Glomerular visceral epithelial cell (primary cell): ENCODE results near the gene GALNS.
A peak's percentile ranks its signal among the peaks of the same experiment; 100 is the strongest.
"Not testable (repeated sequence)": the region's sequence is repeated elsewhere in the genome, so short reads cannot be mapped to it uniquely, and the experiment has no call there.

ENCODE experiments used
- DNase-seq: peaks from one replicate; pipeline ENCODE4 v3.0.0-alpha.2; 2016; ENCODE audit errors: extremely low spot score

GALNS gene

DNA sequence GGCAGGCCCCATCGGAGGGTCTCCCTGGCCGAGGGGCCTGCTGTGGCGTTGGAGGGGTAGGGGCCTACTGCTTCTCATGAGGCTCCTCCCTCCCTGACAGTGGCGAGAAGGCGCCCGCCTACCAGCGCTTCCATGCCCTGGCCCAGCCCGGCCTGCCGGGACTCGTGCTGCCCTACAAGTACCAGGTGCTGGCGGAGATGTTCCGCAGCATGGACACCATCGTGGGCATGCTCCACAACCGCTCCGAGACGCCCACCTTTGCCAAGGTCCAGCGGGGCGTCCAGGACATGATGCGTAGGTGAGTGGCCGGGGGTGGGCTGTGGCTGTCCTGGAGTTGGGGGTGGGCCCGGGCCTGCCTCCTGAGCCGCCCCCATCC, 51.4 kb downstream of the GALNS start:
- DNase-seq: no peak

DNA sequence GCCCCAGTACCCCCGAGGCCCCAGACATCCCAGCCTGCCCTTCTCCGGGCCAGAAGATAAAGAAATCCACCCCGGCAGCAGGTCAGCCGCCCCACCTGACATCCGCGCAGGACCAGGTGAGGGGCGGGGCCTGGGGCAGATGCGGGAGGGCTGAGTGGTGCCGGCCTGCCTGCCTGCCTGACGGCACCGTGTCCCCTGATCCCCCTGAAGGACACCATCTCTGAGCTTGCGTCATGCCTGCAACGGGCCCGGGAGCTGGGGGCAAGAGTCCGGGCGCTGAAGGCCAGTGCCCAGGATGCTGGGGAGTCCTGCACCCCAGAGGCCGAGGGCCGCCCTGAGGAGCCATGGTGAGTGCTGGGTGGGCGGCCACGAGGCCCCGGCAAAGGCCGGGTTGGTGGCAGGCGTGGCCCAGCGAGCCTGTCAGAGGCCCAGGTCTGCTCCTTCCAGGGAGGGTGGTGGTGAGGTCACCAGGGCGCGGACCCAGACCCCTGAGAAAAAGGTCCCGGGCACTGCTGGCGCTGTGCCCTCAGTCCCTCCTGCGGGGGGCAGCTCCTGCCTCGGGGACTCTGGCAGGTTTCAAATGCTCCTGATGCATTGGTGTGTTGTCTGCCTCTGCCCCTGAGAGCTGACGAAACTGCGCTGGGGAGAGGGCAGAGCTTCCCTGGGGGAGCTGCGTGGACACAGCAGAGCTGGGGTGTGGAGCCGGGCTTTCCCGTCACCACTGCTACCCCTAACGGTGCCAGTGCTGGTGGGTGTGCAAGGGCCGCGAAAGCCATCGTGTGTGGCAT, 52.0 kb downstream of the GALNS start:
- peak; percentile 31 for DNase-seq

DNA sequence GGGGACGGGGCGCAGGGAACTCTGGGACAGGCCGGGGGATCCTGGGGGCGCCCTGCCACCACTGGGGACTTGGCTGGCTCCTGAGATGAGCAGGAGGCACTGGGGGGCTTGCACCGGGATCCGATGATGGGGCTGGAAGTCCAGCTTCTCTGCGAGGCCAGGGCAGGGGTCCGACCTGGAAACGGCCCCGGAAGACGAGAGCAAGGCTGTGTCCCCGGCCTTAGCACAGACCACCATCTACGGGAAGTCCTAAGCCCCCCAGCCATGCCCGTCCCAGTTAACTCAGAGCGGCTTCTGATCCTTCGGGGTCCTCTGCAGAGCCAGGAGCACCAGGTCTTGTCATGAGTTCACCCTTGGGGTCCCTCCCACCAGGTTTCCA, 52.6 kb downstream of the GALNS start:
- no peak for DNase-seq

GRCh38 chr16:88803264-88803987, 53.3 kb downstream of the GALNS start, which contains the start of gene CDT1:
Gene CDT1 (plus strand): TSS chr16:88803789. CDS start chr16:88803832, 43 bp downstream.
- DNase-seq: peak; percentile 84

- no peak for DNase-seq
These were observed 56.5 kb downstream of the GALNS start for GRCh38 chr16:88800277-88800592.

- DNase-seq: no peak
These were observed 57.0 kb downstream of the GALNS start for GRCh38 chr16:88799569-88800276.

DNA sequence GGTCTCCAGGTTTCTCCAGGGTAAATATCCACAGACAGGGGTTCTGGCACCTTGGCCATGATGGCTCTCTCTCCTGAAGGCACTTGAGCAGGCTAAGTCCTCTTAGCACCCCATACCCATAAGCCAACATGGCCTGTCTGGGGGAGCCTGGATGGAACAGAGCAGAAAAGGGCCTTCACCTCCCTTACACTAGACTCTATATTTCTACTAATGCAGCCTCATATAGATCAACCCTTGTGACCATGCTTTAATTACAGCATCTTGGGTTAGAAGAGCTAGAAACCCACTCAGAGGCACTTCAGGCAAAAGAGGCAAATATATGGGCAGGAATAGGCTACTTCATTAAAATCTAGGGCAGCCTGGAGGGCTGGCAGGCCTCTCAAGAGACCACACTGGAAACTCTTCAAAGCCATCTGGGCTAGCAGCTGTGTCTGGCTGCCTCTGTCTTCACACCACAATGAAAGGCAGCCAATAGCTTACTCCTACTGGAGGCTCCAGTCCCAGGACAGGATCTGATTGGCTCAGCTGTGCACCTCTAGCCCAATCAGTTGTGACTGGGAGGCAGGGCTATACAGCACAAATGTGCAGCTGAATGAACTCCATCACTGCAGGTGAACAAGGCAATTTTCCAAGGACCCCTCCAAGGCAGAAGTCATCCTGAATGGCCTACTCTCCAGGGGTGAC, 57.8 kb downstream of the GALNS start:
- DNase-seq: no peak

- DNase-seq: no peak
These were observed 58.7 kb downstream of the GALNS start for GRCh38 chr16:88798073-88798472.

- DNase-seq: no peak
These were observed 60.5 kb downstream of the GALNS start for GRCh38 chr16:88796278-88796677.

- DNase-seq: no peak
These were observed 63.3 kb downstream of the GALNS start for GRCh38 chr16:88793251-88793954.

DNA sequence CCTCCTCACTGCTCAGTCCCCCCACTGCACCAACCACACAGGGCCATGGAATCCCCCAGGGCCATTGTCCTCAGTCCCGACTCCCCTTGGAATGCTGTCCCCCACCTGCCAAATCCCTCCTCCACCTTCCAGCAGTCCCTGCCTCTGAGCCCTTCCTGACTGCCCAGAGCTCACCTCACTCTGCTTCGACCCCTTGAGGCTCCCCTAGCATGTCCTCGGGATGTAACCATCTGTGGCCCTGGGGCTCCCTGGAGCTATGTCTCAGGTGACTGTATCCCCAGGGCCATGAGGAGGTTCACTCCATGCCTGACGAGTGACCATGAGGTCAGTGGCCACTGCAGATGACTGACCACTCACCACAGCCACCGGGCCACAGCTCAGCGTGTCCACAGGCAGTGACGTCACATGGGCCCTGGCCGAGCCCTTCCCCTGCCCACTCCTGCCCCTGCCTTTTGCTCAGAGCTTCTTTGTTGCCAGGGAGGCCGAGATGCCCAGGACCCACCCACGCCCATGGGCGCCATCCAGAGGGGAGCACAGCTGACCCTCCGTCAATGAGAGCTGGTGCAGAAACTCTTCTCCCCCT, 64.0 kb downstream of the GALNS start:
- no peak for DNase-seq

DNA sequence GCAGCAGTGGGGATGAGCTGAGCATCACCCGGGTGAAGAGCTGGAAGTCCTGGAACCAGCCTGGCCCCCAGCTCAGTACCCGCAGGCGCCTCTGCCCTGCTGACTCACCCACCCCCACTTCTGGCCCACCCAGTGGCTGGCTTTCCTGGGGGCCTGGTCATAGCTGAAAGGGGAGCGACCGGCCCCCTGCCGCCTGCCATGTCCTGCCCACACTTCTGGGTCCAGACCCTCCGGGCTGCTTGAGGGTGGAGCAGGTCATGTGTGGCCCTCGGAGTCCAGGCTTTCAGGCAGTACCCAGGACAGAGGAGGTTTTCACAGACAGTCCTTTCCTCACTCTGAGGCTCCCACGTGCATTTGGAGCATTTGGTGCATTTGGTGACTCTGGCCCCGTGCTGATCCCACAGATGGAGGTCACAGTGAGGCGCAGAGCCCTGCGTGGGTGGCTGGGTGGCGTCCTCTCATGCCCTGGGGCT, 64.6 kb downstream of the GALNS start:
- DNase-seq: no peak

- DNase-seq: peak; percentile 46
These were observed 66.2 kb downstream of the GALNS start for GRCh38 chr16:88790312-88791211.

DNA sequence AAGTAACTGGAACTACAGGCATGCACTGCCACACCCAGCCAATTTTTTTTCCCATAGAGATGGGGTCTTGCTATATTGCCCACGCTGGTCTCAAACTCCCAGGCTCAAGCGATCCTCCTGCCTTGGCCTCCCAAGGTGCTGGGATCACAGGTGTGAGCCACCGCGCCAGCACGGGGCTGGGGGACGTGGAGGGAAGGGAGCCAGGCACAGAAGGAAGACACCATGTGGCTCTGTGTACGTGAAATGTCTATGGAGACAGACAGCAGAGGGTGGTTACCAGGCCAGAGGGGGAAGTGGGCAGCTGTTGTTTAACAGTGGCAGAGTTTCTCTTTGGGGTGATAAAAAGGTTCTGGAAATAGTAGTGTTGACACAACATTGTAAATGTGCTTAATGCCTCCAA, 67.2 kb downstream of the GALNS start:
- DNase-seq: no peak

DNA sequence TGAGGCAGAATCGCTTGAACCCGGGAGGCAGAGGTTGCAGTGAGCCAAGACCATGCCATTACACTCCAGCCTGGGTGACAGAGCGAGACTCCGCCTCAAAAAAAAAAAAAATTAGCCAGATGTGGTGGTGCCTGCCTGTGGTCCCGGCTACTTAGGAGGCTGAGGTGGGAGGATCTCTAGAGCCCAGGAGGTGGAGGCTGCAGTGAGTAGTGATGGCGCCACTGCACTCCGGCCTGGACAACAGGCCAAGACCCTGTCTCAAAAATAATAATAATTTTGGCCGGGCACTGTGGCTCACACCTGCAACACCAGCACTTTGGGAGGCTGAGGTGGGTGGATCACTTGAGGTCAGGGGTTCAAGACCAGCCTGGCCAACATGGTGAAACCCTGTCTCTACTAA, 68.0 kb downstream of the GALNS start:
- not testable (repeated sequence) for DNase-seq

GRCh38 chr16:88787579-88788314, 69.0 kb downstream of the GALNS start:
- DNase-seq: no peak

DNA sequence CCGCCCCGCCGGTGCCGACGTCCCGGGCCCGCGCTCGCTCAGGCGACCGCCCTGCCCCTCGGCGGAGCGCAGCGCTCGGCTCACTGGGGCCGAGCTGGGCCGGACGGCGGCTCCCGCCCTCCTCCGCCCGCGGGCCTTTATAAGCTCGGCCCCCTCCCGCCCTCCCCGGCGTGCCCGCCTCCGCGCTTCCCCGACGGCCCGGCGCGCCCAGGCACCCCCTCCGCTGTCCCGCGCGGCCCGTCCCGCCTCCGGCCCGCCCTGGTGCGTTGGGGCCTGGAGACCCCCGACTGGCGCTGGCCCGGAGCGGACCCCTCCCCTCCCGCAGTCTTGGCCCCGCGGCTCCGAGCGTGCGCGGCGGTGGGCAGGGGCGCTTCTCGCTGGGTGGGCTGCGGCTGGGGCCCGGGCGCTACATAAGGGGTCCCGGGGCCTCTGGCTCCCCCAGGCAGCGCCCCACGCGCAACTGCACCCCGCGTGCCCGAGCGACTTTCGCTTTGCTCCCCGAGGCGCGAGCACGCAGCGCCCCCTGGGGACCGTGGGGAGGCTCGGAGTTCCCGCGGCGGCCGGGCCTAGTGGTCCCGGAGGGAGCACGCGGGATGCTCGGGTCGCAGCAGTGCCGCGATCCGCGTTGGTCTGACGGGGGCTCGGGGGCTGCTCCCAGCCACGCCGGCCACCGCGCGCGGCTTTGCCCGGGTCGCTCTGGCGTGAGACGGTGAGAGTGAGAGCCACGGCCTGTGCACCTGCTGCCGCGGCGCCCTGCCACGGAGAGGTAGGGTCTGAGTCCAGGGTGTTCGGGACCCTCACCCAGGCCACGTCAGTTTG, 71.4 kb downstream of the GALNS start, which contains the start of gene PIEZO1:
Gene PIEZO1 (minus strand): TSS at position 115 of the 819 bp plus-strand sequence. CDS start 256 bp downstream, outside the sequence.
- peak; percentile 67 for DNase-seq

DNA sequence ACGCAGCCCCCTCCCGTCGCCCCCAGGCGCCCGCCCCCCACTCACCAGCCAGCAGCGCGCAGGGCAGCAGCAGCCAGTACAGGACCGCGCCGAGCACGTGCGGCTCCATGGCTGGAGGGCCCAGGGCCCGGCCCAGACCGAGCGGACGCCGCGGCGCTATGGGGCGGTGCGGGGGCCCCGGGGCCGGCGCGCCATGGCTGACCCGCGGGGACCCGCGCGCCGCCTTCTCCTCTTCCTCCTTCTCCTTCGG, 72.0 kb downstream of the GALNS start:
- no peak for DNase-seq
